Measurements from ENCODE around the gene PCDHGA1.

The PCDHGA1 gene

DNA sequence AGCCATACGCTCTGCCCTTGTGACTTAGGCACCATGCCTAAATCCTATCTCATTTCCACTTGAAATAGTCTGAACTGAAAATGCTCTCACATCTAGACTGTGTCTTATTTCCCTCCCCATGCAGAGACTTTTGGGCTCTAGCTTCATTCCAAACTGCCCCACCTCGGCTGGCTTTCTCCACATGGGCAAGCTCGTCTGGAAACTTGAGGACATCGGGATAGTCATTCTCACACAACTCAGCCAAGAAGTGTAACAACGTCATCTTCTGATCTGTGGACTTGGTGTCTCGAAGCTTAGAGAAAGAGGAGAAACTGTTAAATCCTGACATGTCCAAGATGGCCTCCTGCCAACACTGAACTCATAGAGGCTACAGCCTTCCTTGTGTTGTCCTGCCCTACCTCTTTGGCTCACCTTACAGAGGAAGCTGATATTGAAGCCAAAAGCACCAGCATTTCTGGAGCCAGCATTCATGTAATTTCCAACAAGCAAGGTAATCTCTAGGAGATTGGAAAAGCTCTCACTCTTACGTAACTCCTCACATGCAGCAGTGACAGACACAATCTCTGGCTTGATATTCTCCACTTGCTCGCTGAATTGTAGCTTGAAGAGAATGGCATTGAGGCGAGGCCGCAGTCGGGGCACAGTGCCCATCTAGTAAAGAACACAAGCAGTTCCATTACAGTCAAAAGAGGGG, 198.1 kb downstream of the PCDHGA1 start:
- in situ Hi-C loops (cut with MboI; ENCODE audit: low pct_unique_long_range_greater_than_20kb, low sequenced_read_pairs, unreplicated experiment), result no loop called here
- TF ChIP-seq, protein P1, sequence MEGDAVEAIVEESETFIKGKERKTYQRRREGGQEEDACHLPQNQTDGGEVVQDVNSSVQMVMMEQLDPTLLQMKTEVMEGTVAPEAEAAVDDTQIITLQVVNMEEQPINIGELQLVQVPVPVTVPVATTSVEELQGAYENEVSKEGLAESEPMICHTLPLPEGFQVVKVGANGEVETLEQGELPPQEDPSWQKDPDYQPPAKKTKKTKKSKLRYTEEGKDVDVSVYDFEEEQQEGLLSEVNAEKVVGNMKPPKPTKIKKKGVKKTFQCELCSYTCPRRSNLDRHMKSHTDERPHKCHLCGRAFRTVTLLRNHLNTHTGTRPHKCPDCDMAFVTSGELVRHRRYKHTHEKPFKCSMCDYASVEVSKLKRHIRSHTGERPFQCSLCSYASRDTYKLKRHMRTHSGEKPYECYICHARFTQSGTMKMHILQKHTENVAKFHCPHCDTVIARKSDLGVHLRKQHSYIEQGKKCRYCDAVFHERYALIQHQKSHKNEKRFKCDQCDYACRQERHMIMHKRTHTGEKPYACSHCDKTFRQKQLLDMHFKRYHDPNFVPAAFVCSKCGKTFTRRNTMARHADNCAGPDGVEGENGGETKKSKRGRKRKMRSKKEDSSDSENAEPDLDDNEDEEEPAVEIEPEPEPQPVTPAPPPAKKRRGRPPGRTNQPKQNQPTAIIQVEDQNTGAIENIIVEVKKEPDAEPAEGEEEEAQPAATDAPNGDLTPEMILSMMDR (IDR thresholded peaks at IDR 0.05; ENCODE audit: extremely low read depth, insufficient read depth, missing control alignments), result no peak
- no peak for DNase-seq (ENCODE audit: low spot score)

DNA sequence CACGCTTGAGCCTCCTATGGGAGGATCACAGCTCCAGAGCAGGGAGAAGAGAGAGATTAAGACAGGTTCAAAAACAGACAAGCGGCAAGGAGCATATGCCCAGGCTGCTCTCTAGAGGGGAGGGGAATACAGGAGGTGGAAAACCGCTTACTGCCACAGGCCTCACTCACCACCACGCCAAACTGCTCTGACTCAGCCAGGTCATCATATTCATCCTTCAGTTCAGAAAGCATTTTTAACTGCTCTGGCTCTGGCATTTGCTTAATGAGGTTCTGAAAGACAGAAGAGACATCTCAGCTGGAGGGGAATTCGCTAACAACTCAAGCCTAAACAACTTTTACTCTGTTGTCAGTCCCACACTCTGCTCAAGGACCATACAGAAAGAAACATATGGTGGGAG, 198.7 kb downstream of the PCDHGA1 start:
- TF ChIP-seq, protein P1 (IDR thresholded peaks at IDR 0.05; ENCODE audit: extremely low read depth, insufficient read depth, missing control alignments), result no peak
- DNase-seq (ENCODE audit: low spot score), result peak; percentile 36
- in situ Hi-C loops (cut with MboI; ENCODE audit: low pct_unique_long_range_greater_than_20kb, low sequenced_read_pairs, unreplicated experiment), result no loop called here

DNA sequence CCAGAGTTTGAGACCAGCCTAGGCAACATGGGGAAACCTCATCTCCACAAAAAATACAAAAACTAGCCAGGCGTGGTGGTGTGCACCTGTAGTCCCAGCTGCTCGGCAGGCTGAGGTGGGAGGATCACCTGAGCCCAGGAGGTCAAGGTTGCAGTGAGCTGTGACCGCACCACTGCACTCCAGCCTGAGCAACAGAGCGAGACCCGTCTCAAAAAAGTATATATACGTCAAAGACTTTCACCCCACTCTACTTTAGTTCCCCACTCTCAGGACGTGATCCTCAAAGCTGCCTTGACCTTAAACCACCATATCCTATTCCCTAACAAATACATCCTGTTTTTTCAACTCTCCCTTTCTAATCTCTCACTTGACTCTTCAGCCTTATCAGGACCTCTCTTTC, 199.6 kb downstream of the PCDHGA1 start:
- TF ChIP-seq, protein P1 (IDR thresholded peaks at IDR 0.05; ENCODE audit: extremely low read depth, insufficient read depth, missing control alignments), result no peak
- in situ Hi-C loops (cut with MboI; ENCODE audit: low pct_unique_long_range_greater_than_20kb, low sequenced_read_pairs, unreplicated experiment), result no loop called here

DNA sequence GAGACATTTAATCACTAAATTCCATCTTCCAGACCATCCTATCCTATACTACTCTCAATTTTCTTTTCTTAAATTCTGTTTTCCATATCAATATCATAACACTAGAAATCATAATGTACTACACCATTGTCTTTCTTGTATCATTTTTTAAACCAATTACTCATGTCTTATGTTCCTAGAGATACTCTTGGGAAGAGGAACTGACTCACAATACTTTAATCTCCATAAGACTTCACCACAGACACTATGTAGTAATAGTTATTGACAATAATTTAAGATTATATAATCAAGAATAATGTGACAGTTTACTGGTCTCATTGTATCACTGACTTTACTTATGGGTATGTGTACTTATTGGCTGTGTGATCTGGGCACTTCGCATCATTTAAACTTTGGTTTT, 202.4 kb downstream of the PCDHGA1 start:
- TF ChIP-seq, protein P1 (IDR thresholded peaks at IDR 0.05; ENCODE audit: extremely low read depth, insufficient read depth, missing control alignments), result no peak
- DNase-seq (ENCODE audit: low spot score), result no peak
- in situ Hi-C loops (cut with MboI; ENCODE audit: low pct_unique_long_range_greater_than_20kb, low sequenced_read_pairs, unreplicated experiment), result no loop called here

More for the DNA sequence above, 199.6 kb downstream of the PCDHGA1 start:
- DNase-seq (ENCODE audit: low spot score), result no peak

DNA sequence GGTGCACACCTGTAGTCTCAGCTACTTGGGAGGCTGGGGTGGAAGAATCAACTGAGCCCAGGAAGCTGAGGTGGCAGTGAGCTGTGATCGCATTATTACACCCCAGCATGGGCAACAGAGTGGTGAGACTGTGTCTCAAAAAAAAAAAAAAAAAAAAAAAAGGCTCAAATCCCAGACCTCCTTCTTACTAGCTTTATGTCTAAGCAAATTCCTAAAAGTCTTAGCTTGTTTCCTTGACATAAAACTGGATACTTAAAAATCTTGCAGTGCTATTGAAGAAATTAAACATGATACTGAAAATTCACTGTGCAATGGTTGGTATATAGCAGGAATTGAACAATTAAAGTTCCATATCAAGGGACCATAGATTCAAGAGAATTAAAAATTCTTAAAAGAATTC, 203.6 kb downstream of the PCDHGA1 start:
- in situ Hi-C loops (cut with MboI; ENCODE audit: low pct_unique_long_range_greater_than_20kb, low sequenced_read_pairs, unreplicated experiment), result no loop called here
- TF ChIP-seq, protein P1 (IDR thresholded peaks at IDR 0.05; ENCODE audit: extremely low read depth, insufficient read depth, missing control alignments), result no peak
- DNase-seq (ENCODE audit: low spot score), result no peak

DNA sequence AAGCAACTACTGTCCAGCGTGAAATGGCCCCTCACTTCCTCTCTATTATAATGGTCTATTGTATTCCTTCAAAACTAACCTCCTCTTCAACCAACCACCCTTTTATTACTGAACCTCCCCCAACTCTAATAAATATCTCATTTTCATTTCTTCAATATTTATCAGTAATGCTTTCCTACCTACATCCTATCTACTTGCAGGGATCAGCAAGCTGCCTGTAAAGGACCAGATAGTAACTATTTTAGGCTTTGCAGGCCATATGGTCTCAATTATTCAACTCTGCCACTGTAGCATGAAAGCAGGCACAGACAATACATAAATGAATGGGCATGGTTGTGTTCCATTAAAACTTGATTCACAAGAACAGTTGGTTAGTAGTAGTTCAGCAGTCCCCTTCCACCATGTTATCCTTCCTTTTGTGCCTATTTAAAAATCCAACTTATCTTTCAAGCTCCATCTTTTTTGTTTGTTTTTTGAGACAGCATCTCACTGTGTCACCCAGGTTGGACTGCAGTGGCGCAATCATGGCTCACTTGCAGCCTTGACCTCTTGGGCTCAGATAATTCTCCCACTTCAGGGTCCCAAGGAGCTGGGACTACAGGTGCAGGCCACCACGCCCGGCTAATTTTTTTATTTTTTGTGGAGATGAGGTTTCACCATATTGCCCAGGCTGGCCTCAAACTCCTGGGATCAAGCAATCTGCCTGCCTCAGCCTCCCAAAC, 204.3 kb downstream of the PCDHGA1 start:
- in situ Hi-C loops (cut with MboI; ENCODE audit: low pct_unique_long_range_greater_than_20kb, low sequenced_read_pairs, unreplicated experiment), result no loop called here
- DNase-seq (ENCODE audit: low spot score), result no peak
- TF ChIP-seq, protein P1 (IDR thresholded peaks at IDR 0.05; ENCODE audit: extremely low read depth, insufficient read depth, missing control alignments), result no peak

Data from GM13977 (cell line).